GM18511 (cell line): ENCODE measurements around the gene CASR.

Experiments used
- ATAC-seq: cut with Tn5 transposase; IDR thresholded peaks from one replicate; pipeline ENCODE4 v1.9.1; 2021; ENCODE audit warnings: mild to moderate bottlenecking, moderate library complexity; ENCODE audit not compliant: unreplicated experiment

The CASR gene

GRCh38 chr3:122213650-122214049 lies 30.2 kb downstream of the CASR start:
- ATAC-seq, result no peak

GRCh38 chr3:122214711-122215110 lies 31.2 kb downstream of the CASR start:
- no peak for ATAC-seq

DNA sequence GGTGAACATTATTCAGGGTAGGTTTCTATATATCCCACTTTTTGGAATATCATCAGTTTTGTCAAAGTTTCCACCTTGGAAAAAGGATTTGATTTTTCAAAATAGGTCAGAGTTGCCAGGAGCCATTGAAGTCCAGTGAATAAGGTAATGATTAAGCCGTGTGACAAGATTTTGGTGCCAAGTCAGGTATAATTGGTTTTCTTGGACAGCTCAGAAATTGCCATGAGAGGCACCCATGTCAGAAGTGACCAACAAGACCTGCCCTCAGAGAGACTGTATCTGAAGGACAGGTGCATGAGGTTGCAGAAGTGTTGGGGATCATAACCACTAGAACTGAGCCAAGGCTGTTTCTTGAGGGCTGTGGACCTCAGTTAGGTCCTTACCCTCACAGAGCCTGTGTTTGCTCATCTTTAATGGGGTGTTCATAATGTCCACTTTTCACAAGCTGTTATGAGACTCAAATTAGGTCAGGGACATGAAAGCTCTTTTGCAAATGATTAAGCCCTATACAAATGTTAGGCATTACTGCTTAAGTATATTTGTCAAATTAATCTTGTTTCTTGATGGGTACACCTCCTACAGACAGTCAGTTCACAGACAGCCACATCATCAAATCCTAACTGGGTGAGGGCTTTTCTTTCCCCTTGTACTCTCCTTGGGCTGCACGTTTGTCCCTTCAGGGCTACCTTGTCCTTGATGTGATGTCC lies 32.3 kb downstream of the CASR start:
- ATAC-seq, result no peak

DNA sequence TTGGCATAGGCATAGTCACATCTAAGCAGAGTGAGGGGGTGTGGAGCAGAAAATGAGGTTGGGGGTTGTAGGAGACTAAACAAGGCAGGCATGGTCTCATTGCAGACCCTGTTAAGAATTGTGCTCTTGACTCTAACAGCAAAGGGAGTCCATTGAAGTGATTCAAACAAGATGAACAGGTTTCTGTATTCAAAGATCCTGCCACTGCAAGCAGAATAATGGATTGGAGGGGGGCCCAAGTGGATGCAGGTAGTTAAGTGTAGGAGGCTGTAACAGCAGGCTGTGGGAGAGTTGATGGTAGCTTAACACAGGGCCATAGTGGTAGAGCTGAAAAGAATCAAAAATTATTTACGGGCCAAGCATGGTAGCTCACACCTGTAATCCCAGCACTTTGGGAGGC lies 34.4 kb downstream of the CASR start:
- ATAC-seq, result no peak

DNA sequence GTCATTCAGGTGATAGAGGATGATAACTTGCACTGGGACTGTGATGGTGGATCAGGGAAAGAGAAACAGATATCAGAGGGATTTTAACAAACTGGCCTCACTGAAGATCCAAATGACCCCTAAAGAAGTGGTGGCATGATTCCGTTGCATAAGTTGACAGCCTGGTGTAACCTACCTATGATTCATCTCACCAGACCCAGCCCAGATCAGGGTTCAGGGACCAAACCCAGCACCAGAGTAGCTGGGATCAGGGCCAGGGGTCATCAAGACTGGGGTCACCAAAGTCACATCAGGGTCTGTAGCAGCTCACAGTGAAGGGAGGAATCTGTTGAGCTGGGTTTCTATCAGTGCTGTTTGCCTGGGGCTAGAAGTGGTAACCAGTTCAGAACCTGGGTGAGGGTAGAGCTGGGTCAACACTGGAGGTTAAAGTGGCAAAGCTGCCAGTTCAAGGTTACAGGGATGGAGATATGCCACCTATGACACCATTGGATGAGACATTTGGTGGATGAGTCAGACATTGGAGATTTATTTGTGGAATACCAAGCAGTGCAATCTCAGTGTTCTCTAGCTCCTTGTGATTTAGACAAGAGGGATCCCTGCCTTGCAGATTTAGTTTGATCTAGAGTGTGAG lies 35.9 kb downstream of the CASR start:
- ATAC-seq, result no peak

GRCh38 chr3:122227036-122227781 lies 43.7 kb downstream of the CASR start:
- ATAC-seq, result no peak

DNA sequence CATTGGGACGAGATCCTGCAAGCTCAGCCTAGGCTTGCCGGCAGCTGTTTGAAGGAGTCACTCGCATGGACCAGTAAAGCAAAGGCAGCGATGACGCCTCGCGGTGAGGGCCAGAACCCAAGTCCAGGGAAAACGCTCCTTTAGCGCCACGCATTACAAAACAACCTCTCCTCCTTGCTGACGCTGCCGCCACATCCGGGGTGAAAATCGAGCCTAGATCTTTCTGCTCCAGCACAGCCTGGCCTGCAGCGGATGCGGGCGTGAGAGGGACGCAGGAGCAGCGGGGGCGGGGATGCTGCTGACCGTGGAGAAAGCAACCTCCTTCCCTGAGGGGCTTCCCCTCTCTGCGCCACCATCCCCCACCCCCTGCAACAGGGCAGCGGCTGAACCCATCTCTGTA lies 46.7 kb downstream of the CASR start:
- ATAC-seq, result no peak

DNA sequence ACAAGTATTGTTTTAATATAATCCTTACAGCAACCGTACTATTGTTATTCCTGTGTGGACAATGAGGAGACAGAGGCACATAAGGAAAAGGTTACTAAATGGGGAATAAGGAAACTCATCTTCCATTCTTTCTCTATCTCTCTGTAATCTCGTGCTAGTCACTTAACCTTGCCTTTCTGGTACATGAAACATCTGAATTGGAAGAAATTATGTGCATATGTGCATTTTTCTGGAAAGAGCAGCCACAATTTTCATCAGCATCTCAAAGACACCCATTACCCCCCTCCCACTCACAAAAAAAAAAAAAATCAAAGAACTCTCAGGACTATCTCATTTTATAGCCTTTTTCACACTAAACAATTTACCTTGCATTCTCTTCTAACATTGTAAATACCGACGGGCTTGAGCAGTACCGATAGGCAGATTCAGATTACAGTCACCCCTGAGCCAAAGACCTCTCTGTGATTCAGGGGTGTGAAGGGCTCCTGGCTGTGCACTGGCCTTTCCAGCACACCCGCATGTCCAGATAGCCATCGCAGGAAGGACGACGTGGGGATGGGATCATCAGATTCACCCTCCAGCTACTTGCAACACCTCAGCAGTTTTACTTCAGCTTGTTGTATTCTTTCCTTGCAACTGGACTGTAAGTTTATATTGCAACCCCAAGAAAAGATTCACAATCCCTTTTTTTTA lies 48.1 kb downstream of the CASR start:
- ATAC-seq, result no peak

DNA sequence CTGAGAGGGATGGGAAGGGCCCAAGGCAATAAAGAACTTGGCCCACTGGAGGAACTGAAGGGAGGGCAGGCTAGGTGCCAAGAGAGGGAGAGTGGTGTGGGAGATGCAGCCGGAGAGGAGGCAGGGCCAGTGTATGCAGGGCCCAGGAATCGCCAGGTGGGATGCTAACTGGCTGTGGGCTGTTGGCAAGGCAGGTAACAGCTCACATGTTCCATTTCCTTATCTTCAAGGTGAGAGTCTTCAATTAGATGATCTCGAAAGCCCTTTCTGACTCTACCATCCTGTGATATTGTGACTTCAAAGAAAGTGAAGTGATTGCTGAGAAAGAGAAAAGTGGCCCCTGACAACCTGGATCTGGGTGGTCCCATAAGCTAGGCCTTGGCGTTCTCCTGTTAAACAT lies 49.0 kb downstream of the CASR start:
- ATAC-seq, result no peak

GRCh38 chr3:122233101-122233952 lies 49.9 kb downstream of the CASR start:
- peak; percentile 88 for ATAC-seq

- ATAC-seq, result no peak
Observed at GRCh38 chr3:122234117-122234516, 50.6 kb downstream of the CASR start.

DNA sequence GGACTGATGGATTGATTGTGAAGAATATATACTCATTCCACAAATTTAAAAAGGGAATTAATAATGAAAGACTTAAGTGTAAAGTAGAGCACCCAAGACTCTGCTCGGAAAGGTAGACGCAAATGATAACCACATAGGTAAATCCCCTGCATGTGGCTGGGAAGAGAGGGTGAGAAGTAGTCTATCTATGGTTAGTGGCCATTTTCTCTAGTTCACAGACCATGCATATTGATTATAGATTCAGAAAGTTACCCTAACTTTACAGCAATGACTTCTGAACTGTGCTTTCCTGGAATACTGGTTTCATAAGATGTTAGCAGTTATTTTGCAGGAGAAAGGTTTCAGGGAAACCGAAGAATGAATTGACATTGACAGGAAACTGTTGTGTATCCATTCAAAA lies 51.7 kb downstream of the CASR start:
- peak; percentile 36 for ATAC-seq

DNA sequence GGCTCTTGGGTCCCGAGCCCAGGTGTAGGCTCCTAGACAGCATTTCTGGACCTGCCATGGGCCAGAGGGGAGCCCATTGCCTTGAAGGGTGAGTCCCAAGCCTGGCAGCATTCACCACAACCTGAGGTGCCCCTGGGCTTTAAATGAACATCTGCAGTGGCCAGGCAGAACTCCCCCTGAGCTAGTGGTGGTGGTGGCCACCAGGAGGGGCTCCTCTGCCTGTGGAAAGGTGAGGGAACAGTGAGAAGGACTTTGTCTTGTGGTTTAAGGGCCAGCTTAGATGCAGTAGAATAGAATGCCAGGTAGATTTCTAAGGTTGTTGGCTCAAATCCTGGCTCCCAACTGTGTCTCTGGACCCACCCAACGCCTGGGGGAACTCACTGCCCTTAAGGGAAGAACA lies 55.6 kb downstream of the CASR start:
- no peak for ATAC-seq

DNA sequence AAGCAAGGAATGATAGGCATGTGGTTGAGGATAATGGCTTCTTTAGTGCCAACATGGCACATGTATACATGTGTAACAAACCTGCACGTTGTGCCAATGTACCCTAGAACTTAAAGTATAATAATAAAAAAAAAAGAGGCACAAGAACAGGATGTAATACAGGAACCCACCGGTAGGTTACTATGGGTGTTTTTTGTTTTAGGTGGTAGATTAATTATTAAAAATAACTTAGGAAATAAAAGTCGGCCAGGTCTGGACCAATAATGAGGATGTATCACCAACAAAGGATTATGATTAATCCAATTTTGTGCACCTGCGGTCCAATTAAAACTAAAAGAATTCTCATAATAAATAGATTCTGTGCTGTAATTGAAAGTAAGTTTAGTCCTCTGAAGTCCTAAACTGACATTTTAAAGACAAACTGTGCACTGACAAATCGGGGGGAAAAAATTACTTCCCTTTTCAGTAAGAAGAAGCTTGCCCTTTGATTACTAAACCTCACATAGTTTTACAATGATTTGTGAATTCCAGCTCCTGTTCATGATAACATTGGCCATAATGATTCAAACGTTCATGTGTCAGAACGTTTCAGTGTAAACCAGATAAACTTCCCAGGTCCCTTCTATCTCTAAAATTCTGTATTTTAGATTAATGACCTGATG lies 62.2 kb downstream of the CASR start:
- no peak for ATAC-seq

- ATAC-seq, result no peak
Observed at GRCh38 chr3:122246199-122246598, 62.7 kb downstream of the CASR start.

GRCh38 chr3:122247087-122247824 lies 63.8 kb downstream of the CASR start:
- ATAC-seq, result no peak

GRCh38 chr3:122247825-122248185 lies 64.3 kb downstream of the CASR start:
- ATAC-seq, result no peak

DNA sequence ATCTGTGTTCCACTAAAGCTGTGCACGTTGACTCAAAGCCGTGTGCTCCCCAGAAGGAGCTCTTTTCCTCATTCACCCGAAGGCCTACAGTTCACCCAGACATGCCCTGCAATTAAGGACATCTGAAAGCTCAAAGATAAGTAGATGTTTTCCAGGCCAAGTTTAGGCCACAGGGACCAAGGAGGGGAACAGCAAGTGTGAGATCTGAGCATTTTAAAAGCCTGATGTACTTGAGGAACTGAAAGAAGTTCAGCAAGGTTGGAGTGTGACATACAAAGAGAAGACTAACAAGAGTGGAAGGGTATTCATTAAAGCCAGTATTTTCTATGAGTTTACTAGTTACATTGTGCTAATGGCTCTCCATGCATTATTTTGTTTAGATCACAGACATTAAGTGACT lies 68.0 kb downstream of the CASR start:
- ATAC-seq, result no peak

- ATAC-seq, result no peak
Observed at GRCh38 chr3:122253581-122253980, 70.1 kb downstream of the CASR start.
